Type B pancreatic cell (in vitro differentiated cells): ENCODE results near the gene GABPB1. TPM values are rescaled to one million over a fixed set of nuclear protein-coding genes. Genes with fewer than 3 reads are reported as not detected.

ENCODE experiments used
- DNase-seq: peaks from one replicate; pipeline ENCODE4 v3.0.0; 2021; ENCODE audit warnings: mixed read lengths; ENCODE audit not compliant: unreplicated experiment; ENCODE audit errors: extremely low spot score
- H3K27ac Mint-ChIP-seq: 2 replicates; pipeline ENCODE4 v1.8.0; 2021; ENCODE audit warnings: mild to moderate bottlenecking, mixed read lengths
- H3K27me3 Mint-ChIP-seq: 2 replicates; pipeline ENCODE4 v1.8.0; 2021; ENCODE audit warnings: mixed read lengths
- H3K36me3 Mint-ChIP-seq: 2 replicates; pipeline ENCODE4 v1.8.0; 2021; ENCODE audit warnings: mixed read lengths
- H3K4me1 Mint-ChIP-seq: one replicate; pipeline ENCODE4 v1.8.0; 2021; ENCODE audit warnings: mixed read lengths; ENCODE audit not compliant: unreplicated experiment
- H3K4me3 Mint-ChIP-seq: 2 replicates; pipeline ENCODE4 v1.8.0; 2021; ENCODE audit warnings: mild to moderate bottlenecking, mixed read lengths
- H3K9me3 Mint-ChIP-seq: 2 replicates; pipeline ENCODE4 v1.8.0; 2021; ENCODE audit warnings: mixed read lengths
- CTCF ChIP-seq: fragments of 200-600 bp; sonication (generic); conservative IDR thresholded peaks from 2 replicates; pipeline ENCODE4 v1.5.0; 2021; ENCODE audit warnings: antibody characterized with exemption, mild to moderate bottlenecking
- total RNA-seq: library from RNA; stranded (reverse); gene quantifications from 2 replicates; pipeline ENCODE4 v1.2.1, GENCODE V29; 2021; ENCODE audit warnings: low replicate concordance

The GABPB1 gene
- total RNA-seq, 1 donor from 2014 or later = 27.8 TPM

DNA sequence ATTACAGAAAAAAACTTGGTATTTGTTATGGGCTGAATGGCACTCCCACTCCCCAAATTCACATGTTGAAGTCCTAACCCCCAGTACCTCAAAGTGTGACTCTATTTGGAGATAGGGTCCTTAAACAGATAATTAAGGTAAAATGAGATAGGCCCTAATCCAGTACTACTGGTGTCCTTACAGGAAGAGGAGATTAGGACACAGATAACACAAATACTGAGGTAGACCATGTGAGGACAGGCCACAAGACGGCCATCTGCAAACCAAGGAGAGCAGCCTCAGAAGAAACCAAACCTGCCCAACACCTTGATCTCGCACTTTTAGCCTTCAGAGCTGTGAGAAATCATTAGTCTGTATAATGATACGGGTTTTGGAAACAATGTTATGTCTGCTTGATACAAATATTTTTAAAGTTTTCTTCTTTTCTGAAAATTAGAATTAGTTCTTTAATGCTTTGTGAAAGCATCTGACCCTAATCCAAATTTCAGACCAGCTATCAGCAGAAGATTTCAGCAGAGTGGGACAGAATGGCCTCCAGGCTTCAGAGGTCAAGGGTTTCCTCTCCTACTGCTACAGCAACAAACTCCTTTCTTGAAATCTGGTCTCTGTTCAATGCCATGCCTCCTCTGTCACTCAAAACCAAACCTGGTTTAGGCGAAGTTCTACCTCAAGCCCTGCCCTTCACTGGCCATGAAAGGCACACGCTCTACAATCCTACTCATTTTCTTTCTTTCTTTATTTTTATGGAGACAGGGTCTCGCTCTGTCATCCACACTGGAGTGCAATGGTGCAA lies 67.5 kb downstream of the GABPB1 start:
- Mint-ChIP-seq H3K27me3 (no peaks in the 10 kb centered on the region), H3K4me3 (no peak overlapping the region), H3K27ac (no peak overlapping the region), H3K4me1 (no peaks in the 10 kb centered on the region), H3K9me3 (no peaks in the 10 kb centered on the region), H3K36me3 (peaks cover 13% of the 10 kb centered on the region)
- no peak for DNase-seq
- no peak for TF ChIP-seq CTCF

GRCh38 chr15:50281427-50281826 lies 73.6 kb downstream of the GABPB1 start:
- Mint-ChIP-seq H3K4me1 (no peaks in the 10 kb centered on the region), H3K4me3 (no peak overlapping the region), H3K27ac (no peak overlapping the region), H3K36me3 (no peaks in the 10 kb centered on the region), H3K9me3 (no peaks in the 10 kb centered on the region), H3K27me3 (no peaks in the 10 kb centered on the region)
- TF ChIP-seq CTCF = no peak
- DNase-seq = no peak

DNA sequence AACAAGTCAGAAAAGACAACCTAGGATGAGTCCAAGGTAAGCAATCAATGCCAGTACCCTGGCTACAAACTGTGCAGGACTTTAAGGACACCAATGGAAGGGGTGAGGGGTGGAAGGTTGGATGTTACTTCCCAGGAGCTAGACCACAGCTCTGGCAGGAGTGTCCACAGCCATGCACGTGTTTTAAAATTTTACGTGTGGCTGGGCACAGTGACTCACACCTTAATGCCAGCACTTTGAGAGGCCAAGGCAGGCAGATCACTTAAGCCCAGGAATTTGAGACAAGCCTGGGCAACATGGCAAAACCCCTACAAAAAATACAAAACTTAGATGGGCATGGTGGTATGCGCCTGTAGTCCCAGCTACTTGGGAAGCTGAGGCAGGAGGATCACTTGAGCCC lies 74.7 kb downstream of the GABPB1 start:
- no peak for DNase-seq
- Mint-ChIP-seq H3K27ac (no peak overlapping the region), H3K9me3 (no peaks in the 10 kb centered on the region), H3K4me3 (no peak overlapping the region), H3K4me1 (no peaks in the 10 kb centered on the region), H3K36me3 (no peaks in the 10 kb centered on the region), H3K27me3 (no peaks in the 10 kb centered on the region)
- TF ChIP-seq CTCF = no peak

DNA sequence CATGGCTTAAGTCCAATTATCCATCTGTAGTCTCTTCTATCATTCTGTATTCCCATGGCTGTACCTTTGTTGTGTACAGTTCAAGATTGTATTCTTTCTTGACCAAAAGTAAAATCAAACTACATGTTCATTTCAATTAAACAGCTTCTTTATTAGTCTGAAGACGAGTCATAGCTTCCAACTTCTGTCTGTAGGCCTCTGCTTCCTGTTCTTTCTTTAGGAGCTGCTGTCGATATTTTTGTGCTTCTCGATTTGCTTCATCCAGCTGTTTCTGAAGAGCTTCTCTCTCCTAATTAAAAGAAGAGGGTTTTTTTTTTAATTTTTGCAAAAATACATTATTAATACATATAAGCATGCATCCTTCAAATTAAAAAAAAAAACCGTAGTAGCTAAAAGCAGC lies 76.5 kb downstream of the GABPB1 start:
- H3K4me3 Mint-ChIP-seq = no peak overlapping the region
- no peak overlapping the region for H3K27ac Mint-ChIP-seq
- H3K4me1 Mint-ChIP-seq = no peaks in the 10 kb centered on the region
- H3K36me3 Mint-ChIP-seq = no peaks in the 10 kb centered on the region
- no peaks in the 10 kb centered on the region for H3K27me3 Mint-ChIP-seq
- DNase-seq = no peak
- no peaks in the 10 kb centered on the region for H3K9me3 Mint-ChIP-seq
- no peak for TF ChIP-seq CTCF

DNA sequence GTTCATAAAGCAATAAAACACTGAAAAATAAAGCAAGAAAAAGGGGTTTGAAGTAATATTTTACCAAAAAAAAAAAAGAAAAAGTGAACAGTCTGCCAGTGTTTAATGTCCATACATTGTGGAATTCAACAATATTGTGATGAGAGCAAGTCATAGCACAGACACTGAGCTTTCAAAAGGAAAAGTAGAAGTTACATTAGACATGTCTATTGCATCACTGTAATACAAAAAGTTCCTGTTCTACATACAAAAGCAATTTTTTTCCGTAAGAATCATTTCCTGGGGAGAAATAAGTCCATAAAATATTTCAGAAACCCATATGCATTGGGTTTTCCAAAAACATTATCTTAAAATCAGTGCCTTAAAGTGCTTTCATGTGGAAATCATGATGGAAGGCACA lies 77.6 kb downstream of the GABPB1 start:
- Mint-ChIP-seq H3K4me3 (no peak overlapping the region), H3K27me3 (no peaks in the 10 kb centered on the region), H3K36me3 (no peaks in the 10 kb centered on the region), H3K27ac (no peak overlapping the region), H3K9me3 (no peaks in the 10 kb centered on the region), H3K4me1 (no peaks in the 10 kb centered on the region)
- no peak for TF ChIP-seq CTCF
- DNase-seq = no peak
